NCI-H69 (cell line): ENCODE results near the gene NUP93.
"Not testable (repeated sequence)": the region's sequence is repeated elsewhere in the genome, so short reads cannot be mapped to it uniquely, and the experiment has no call there.

ENCODE experiments used
- DNase-seq: peaks from one replicate; lab custom pipeline; 2025; lab: John Stamatoyannopoulos, UW

Gene NUP93

DNA sequence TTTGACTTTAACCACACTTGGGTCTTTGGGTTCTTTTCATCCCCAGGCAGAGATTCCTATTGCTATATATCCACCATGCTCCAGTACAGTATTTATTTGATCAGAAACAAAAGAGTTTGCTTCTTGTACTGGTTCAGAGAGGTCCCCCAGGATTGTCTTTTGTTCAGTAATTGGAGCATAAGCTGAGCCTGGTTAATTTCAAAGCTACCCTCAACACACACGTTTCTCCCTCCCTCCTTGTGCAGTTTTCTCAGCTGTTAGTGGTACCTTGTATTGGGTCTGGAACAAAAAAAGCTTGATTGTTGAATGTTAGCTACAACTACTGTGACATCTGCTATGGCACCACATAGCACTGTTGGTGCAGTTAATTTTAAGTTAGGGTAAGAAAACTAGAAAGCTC is 50.0 kb downstream of the NUP93 start:
- DNase-seq: peak; percentile 71

- DNase-seq: peak; percentile 13
Measured at GRCh38 chr16:56780646-56781045, 50.7 kb downstream of the NUP93 start.

DNA sequence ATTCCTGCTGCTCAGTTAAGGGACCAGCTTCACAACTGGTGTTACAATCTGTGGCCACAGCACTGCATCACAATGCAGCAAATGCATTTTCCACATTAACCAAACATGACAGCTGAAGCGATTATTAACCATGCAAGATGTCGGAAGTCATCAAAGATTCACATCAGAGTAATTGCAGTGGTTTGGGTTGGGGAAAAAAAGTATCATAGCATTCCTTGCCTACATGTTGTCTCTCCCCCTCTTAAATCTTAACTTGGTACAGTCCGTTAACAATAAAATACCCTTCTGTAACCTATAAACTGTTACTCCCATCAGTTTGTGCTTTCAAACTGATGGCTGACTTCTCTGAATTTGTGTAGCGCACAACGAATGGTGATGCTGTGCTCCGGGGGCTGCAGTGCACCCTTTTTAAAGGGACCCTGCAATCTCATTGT is 51.6 kb downstream of the NUP93 start:
- DNase-seq: peak; percentile 62

DNA sequence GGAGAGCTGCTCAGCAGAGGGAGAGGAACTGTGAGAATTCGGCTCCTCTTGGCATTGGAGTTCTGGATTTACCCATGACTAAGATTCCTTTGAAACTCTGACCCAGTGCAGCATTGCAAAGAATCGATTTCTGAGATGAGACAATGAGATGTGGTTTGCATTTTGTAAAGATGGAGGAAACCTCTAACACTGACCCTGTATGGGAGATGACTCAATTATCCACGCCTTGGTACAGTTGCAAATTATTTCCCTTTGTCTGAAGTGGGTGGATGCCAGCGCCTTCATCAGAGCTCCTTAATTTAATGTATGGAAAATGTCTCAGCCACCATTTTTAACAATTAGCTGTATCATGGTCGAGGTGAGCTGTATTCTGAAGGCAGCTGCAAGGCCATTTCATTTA is 53.4 kb downstream of the NUP93 start:
- peak; percentile 57 for DNase-seq

- no peak for DNase-seq
Measured at GRCh38 chr16:56785317-56785716, 55.4 kb downstream of the NUP93 start.

GRCh38 chr16:56787167-56787566 is 57.2 kb downstream of the NUP93 start:
- peak; percentile 16 for DNase-seq

DNA sequence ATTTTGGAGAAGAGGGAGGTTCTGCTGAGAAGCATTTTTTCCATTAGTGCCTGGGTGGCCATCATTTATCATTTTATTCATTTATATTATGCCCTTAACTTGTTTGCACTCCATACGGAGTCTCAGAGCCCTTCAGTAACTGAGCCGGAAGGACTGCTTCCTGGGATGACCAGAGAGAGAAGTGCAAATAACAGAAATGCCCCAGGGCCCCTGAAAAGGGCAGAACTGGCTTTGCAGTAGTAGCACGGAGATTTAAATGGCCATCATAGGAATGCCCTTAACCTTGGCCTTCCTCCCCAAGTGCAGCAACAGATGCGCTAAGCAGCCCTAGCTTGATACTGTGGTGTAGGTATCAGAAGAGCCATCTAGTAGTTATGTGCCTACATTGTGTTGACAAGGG is 58.5 kb downstream of the NUP93 start:
- no peak for DNase-seq

DNA sequence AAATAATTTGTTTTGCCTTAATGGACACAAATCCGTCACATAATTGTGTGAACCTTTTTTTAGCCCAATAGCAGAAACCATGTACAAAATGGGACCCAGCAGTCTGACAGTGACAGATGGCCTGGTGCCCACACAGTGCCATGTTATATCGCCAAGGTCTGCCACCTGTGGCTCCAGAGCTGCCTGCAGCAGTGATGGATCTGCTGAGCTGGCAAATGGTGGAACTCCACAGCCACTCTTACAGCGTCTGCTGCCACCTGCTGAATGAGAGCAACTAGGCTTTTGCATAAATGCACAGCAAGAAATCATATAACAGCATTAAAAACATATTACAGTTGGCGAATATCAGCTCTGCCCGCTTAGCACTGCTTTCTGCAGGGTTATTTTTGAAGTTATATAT is 59.4 kb downstream of the NUP93 start:
- DNase-seq: peak; percentile 89

DNA sequence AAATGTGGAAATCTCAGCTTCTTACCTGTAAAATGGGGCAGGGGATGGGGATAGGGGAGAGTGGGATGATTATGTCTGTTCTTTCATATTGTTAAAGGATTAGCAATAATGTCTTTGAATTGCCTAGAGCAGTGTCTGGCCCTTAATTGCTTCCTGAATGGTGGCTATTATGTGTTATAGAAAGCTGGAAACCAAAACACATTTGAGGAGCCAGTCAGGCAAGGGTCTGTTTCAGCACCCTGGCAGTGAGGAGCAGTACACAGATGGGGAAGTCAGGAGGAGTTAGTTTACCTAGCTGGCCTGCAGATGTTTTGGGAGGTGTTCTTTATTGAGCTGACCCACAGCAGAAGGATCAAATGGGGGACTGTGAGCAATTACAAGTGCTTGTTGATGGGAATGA is 63.0 kb downstream of the NUP93 start:
- DNase-seq: peak; percentile 93

- DNase-seq: no peak
Measured at GRCh38 chr16:56793492-56793891, 63.6 kb downstream of the NUP93 start.

DNA sequence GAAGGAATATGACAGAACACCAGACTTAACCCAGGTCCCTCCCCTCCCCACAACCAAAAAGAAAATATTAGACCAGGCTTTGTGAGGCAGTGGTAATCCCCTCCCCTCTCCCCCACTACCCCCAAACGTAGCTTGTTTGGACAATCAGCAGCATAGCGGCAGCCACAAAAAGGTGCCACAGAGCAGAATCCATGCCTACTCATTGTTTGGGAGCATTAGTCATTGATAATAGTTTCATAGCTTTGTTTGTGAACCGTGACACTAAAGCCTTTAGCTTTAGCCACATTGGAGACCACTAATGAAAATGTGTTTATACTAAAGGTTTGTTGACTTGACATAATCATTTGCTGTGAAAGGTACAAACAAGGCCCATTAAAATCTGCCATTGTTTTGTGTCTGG is 65.1 kb downstream of the NUP93 start:
- peak; percentile 48 for DNase-seq

GRCh38 chr16:56797038-56797437 is 67.1 kb downstream of the NUP93 start:
- DNase-seq: not testable (repeated sequence)

DNA sequence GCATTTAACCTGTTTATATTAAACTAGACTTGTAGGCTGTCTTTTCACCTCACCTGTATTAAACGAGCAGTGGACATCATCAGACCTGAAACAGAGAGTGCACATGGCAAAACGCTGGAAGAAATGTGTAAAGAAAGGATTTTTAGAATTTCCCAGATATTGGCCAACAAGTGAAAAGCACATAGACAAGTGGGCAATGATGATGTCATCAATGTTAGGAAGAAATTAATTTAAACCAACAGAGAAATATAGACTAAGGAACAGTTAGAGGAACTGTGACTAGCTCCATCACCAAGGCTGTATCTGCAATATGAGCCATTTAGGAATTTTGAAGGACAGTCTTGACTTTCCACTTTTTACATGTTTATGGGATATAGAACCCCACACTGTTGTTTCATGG is 67.9 kb downstream of the NUP93 start:
- DNase-seq: no peak

- DNase-seq: no peak
Measured at GRCh38 chr16:56798955-56799354, 69.0 kb downstream of the NUP93 start.

DNA sequence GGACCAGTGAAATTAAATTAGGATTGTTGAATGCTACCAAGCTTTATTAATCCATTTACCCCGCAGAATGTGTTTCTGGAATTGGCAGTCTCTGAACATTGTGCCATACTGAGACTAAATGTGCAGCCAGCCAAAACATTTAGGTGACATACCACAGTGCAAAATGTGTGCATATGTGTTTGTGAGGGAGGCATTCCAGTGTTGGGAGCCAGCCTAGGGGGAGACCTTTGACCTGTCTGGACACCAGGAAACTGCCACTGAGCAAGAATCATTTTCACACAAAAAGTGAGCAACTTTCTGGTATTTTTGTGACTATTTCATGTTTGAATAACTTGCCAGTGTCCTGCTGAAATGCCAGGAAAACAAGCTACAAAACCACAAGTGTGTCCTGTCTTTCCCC is 70.4 kb downstream of the NUP93 start:
- no peak for DNase-seq

DNA sequence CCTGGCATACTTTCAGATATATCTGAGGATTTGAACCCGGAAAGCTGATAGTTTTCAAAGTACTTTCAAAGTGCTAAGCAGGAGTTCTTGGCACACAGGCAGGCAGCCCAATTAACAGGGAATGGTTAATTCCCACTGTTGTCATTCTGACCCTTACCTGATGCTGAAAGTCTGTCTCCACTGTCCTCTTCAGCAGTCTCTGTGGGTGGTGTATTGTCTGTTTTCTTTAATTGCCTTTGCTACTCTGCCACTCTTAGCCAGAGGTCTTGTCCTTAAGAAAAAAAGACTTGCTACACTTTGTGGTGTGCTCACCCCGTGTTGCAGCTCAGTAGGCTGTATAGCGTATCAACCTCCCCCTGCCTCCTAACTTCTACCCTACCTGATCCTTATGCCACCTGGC is 71.8 kb downstream of the NUP93 start:
- DNase-seq: peak; percentile 54

- DNase-seq: no peak
Measured at GRCh38 chr16:56807011-56807675, 77.2 kb downstream of the NUP93 start.

- not testable (repeated sequence) for DNase-seq
Measured at GRCh38 chr16:56807676-56808067, 77.7 kb downstream of the NUP93 start.

- no peak for DNase-seq
Measured at GRCh38 chr16:56810954-56811353, 81.0 kb downstream of the NUP93 start.

DNA sequence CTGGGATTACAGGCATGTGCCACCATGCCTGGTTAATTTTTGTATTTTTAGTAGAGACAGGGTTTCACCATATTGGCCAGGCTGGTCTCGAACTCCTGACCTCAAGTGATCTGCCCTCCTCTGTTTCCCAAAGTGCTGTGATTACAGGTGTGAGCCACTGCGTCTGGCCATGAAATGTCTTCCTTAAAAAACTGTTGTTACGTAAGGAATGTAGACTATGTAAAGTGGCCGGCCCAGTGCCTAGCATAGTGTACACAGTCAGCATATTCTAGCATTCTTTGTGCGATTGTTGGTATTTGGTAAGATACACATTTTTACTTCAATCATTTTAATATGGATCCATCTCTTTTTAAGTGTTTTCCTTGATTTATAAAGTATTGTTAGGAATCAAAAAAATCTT is 81.7 kb downstream of the NUP93 start:
- not testable (repeated sequence) for DNase-seq

DNA sequence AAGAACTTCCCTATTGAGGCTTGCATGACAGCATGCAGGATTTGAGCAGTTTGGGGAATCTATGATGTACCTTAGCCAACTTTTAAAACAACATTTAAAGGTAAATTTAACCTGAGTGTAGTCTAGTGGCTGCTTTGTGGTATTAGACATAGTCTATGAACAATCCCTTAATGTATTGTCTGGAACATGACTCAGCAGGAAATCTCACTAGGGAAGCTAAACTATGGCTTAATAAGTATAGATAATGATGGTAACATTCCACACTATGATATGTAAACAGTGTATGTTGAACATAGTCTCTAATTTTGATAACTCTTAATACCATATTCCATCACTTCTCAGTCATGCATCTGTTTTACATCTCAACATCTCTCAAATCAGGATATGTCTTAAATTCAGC is 83.0 kb downstream of the NUP93 start:
- no peak for DNase-seq

- DNase-seq: no peak
Measured at GRCh38 chr16:56814537-56815432, 84.9 kb downstream of the NUP93 start.

GRCh38 chr16:56815721-56816120 is 85.8 kb downstream of the NUP93 start:
- DNase-seq: no peak
